Stimulated activated CD8-positive, alpha-beta memory T cell treated with anti-CD3 and anti-CD28 coated beads, Interleukin-12 subunit alpha, Interleukin-12 subunit beta, amount 100 ng/mL, for 4 hours (primary cell): Measurements from ENCODE around the gene SELENOS.
"Not testable (repeated sequence)": the region's sequence is repeated elsewhere in the genome, so short reads cannot be mapped to it uniquely, and the experiment has no call there.

Experiments
- DNase-seq: peaks from one replicate; pipeline ENCODE4 v3.0.0-alpha.2; 2020; ENCODE audit warnings: low read depth

The SELENOS gene

DNA sequence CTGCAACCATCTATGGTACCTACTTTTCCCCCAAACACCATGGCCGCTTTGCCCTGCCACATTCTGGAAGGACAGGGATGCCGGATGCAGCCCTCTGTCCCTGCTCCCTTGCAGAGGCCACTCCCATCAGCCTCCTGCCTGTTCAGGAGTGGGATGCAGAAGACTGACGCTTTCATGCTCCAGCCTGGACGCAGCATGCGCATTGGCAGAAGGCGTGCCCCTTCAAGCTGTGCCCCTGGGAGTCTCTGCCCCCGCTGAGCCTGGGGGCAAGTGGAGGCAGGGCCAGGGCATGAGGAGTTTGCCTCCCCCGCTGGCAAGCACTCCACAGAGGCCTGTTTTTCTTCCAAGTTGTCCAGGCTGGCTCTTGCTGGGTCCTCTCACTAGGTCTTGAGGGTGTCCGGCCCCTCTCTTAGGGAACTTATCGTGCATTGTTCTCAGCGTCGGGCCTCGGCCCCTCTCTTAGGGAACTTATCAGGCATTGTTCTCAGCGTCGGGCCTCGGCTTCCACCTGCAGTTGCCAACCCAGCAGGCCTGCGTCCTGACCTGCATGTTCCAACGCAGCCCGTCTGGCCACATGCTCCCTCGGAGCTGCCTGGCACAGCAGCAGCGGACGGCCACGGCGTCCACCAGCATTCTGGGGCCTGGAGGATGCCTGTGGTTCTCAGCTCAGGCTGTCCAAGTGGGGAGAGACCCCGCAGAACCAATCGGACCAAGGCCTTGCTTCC lies 32.3 kb upstream of the SELENOS start:
- DNase-seq = no peak

DNA sequence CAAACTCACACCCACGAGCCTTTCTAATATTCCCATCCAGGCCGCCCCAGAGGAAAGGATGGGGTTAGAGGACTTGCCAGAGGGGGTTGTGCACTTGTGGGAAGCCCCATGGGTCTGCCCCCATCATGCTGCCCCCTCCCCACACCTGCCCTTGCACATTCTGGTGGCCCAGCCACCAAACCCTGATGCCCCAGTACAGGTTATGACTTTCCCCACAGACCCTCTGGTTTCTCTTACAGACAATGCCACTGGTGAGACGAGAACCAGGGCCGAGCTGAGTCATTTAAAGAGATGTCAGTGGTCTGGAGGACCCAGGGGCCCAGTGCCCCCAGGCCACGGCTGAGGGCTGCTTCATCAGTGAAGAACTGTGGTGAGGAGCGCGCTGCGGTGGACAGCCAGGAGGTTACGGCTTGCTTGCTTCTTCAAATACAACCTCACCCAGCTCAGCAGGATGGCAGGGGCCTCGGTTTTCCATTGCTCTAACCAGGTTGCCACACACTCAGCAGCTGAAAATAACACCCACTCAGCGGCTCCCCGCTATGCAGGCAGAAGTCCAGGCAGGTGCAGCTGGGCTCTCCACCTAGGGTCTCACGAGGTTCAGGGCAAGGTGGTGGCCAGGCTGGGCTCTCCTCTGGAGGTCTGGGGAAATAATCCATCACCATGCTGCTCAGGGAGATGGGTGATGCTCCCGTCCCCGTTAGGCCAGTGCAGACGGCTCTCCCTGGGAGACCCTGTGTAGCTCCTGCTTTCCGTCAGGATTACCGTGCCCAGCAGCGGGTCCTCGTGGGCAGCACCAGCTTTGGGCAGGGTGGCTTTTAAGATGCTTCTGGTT lies 31.5 kb upstream of the SELENOS start:
- no peak for DNase-seq

DNA sequence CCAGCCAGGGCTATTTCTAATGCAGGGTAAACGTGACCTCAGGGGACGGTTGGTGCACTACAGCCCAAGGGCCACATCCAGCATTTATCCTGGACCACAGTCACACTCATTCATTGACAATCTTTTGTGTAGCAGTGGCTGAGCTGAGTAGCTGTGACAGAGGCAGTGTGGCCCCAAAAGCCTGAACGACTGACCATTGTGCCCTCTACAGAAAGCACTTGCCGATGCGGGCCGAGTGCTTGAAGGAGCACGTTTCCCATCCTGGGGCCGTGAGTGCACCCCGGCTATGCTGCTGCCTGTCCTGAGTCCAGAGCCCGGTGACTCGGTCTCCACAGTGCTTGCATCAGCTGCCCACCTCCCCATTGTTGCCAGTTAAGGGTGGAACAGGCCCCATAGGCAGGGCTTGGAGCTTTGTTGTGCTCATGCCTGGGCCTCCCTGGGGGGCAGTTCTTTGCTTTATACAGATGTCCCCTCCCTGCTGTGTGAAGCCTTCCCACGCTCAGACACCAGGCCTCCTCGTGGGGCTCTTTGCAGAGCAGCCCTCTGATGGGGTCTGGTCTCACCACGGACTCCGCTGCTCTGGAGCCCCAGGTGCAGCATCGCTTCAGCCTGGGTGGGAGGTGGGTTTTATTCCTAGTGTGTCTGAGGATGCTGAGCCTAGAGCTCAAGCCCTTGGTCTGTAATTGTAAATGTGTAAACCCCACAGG lies 30.8 kb upstream of the SELENOS start:
- DNase-seq = no peak

DNA sequence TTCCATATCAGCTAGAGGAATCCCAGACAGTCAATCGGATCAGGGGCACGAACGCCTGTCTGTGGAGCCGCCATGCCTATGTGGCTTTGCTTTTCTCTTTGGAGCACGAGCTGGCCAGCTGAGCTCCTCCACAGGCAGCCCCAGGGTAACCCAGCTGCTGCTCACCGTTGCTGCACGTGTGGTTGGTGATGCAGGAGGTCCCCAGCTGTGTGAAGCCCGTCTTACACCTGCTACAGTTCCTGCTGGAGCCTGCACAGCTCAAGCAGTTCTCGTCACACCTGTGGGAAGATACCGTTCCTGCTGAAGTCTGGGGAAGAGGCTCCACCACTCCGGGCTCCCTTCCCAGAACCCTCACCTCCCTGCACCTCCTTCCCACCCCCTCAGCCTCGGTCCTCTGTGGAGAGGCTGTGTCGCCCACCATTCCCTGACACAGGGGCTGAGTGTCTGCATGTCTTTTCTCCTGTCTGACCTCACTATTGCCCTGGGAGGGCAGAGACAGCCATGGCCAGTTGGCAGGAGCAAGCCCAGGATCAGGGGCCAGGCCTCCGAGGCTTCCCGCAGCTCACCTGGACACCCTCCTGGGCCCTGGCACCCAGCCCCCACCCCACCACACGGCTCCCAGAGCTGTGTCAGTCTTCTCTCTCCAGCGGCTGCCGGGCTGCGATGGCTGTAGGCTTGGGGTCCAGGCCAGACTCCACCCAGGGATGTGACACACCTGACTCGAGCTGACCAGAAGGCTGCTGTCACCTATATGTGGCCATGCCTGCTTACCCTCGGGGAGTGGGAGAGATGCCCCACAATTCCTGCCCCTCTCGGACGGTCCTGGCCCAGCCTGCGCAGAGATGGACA lies 30.0 kb upstream of the SELENOS start:
- no peak for DNase-seq

DNA sequence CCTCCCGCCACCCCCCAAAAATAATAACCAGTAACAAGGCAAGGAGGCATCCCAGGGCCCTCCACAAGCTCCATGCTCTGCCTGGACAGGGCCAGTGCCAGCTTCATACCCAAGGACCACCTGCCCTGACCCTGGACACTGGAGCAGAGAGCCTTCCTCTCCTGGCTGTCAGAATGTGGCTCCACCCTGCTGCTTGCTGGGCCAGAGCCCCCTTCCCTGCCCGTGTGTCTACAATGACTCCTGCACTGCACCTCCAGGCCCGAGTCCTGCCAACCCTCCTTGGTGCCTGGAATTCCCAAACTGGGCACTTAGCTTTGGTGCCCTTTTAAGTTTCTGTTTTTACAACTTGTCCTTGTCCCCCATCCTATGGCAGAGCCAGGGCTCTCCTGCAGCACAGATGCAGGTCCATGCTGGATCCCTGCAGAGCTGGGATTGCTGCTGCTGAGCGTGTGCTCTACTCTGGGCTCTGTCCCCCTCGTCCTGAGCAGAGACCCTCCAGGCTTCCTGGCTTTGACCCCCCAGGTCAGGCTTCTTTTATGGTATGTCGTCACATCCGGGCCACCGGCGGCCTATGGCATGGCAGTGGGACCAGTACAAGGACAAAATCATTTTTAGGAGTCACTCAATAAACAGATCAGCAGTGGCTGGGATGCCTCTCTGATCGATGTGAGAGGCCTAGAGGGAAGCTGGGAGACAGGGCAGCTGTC lies 29.2 kb upstream of the SELENOS start:
- DNase-seq = no peak

DNA sequence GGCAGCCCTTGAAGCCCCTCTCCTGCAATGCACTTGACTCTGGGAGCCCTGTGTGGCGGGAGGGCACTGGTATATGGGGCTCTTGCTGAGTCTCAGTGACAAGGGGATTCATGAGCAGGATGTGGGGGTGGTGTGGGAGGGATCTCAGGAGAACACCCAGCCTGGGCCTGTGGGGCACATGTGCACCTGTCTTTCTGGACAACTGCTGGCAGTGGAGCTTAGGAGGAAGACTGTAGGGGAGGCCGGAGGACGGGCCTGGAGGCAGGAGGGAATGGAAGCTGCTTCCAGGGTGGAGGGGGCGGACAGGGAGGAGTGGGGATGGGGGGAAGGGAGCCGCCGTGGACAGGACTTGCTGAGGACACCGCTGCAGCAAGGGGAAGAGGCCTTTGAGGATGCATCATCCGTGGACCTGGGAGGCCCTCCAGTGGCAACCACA lies 28.6 kb upstream of the SELENOS start:
- no peak for DNase-seq

DNA sequence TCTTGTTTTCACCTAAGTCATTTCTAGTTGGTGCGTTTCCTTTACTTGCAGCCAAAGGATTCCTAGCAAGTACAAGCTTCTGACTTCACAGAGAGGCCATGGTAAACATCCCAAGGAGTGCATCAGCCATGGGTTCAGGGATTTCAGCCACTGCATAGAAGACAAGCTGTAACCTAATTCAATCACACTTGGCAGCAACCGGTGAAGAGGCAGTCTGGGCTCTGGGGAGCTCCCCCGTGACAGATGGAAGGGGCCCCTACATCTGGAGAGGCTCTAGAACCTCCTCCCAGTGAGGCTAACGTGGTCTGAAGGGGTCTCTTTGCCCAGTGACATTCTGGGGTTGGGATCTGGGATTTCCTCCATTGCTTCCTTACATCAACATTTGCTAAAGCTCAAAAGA lies 26.1 kb upstream of the SELENOS start:
- DNase-seq = no peak

DNA sequence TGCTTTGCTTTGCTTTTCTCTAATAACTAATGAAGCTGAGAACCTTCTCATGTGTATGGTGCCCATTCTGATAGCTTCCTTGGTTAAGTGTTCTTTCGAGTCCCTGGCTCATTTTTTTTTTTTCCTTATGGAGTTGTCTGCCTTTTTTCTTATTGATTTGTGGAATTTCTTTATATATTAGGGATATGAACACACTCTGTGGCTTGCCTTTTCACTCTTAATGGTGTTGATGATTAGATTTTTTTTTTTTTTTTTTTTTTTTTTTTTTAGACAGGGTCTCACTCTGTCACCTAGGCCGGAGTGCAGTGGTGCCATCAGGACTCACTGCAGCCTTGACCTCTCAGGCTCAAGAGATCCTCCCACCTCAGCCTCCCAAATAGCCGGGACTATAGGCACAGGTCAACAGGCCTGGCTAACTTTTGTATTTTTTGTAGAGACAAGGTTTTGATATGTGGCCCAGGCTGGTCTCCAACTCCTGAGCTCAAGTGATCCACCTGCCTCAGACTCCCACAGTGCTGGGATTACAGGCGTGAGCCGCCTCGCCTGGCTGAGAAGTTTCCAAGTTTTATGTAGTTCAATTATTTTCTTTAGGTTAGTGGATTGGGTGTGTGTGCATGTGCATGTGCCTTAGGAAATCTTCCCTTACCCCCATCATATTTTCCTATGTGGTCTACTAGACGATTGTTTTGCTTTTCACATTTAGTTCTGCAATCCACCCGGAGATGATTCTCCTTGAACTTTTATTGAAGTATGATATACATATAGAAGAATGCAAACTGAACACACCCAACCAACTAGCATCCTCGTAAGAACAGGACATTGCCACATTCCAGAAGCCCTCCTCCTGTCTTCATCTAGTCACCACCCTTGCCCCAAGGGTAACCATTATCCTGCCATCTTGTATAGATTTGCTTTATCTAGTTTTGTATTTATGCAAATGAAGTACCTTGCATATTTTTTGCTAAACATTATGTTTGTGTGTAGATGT lies 19.4 kb upstream of the SELENOS start:
- no peak for DNase-seq

DNA sequence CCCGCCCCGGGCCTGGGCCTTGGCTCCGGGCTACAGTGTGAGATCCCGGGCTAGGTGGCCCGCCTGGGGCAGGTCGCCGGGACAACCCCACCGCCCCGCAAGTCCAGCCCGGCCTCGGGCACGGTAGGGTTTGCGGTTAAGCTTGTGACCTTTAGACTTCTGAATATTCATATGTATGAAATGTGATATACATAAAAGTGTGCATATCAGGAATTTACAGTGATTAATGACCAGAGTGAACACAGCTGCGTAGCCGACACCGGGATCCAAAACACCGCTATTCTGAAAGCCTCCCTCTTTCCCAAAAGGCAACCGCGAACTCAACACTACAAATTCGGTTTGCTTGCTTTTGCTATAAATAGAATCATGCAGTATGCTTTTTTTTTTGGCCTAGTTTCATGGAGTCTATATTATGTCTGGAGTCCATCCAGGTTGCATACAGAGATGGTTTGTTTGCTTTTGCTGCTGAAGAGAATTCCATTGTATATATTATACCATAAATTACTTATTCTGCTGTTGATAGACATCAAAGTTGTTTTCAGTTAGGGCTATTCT lies 18.4 kb upstream of the SELENOS start:
- DNase-seq = no peak

DNA sequence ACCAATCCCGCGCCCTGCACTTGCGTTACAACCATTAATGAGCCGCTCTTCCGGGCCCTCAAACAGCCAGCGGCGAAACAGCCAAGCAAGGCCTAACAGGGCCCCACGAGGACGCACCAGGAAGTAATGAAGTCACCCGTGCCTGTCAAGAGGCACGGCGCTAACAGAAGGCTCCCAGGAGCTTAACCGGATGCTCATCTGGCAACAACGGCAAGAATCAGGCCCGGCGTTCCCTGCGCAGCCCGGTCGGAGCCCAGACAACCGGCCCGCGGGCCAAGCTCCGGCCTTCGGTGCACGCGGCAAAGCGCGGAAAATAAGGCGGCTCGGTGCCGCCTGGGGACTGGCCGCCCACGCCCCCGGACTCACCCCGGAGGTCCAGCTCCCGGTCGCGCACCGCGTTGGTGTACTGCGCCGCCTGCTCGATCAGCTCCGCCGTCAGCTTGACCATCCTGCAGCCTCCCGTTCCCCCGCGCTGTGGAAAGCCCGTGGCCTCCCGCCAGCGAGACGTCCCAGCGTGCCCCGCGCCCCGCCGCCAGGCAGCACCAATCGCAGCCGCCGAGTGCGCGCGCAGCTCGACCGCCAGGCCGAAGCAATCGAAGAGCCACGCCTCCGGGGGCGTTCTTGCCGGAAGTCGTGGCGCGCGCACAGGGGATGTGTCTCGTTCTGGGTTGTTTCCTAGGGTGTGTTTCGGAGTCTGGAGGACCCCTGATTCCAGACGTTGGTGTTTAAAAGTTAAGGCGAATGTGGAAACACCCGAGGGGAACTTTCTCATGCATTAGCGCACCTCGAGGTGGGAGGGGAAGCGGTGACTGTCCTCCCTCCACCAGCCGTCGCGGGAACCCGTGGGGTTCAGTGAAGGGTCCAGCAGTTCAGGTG lies 17.7 kb upstream of the SELENOS start, which contains the start of gene SNRPA1:
Gene SNRPA1 (minus strand): TSS at position 518 of the 876 bp plus-strand sequence. CDS start 70 bp downstream, at position 448.
- peak; percentile 97 for DNase-seq

DNA sequence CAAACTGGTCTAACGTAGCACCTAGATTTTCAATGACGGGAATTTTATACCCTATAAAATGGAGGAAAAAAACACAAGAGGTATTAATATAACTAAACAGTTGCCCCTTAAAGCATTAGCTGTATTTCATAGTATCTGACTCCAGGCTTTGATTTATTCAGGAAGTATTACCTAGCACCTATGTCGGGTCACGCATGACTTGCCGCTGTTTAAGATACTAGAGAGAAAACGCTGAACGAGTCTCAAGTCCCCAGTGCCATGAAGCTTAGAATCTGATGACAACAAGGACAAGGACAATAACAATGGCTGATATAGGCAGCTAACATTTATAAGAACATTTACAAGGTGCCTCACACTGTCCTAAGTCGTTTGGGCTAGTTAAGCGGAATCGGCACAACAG lies 15.8 kb upstream of the SELENOS start:
- no peak for DNase-seq

DNA sequence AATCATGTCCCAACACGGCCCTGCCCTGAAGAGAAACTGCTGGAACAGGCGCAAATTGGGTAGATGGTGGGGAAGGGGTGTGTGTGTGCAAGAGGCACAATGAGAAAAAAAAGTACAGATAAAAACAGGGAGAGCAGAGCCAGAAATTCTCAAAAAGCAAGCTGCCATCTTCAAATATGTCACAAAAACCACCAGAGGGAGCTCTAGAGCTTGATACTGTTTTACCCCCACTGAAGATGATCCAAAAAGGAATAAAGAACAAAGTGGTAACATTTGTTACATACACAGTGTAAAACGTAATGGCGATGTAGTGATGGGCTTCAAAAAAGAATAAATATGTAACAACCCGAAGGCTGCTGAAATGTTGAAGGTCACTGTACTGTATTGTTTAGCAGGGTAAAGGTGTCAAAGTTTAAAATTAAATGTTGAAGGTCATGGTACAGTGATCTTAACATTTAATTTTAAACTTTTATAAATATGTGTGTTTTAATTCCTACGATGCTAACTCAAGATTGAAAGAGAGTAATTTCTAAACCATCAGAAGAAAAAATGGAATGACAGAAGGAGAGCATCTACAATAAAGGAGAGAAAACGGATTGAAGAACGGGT lies 11.7 kb upstream of the SELENOS start:
- DNase-seq = no peak

DNA sequence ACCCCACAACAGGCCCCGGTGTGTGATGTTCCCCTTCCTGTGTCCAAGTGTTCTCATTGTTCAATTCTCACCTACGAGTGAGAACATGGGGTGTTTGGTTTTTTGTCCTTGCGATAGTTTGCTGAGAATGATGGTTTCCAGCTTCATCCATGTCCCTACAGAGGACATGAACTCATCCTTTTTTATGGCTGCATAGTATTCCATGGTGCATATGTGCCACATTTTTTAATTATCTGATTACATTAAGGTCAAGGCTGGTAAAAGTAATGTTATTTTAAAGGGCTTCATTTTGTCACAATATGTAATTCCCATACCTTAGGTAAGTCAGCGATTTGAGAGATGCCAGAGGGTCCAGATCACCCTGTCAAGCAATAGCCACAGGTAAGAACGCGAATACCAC lies 10.1 kb upstream of the SELENOS start:
- not testable (repeated sequence) for DNase-seq

DNA sequence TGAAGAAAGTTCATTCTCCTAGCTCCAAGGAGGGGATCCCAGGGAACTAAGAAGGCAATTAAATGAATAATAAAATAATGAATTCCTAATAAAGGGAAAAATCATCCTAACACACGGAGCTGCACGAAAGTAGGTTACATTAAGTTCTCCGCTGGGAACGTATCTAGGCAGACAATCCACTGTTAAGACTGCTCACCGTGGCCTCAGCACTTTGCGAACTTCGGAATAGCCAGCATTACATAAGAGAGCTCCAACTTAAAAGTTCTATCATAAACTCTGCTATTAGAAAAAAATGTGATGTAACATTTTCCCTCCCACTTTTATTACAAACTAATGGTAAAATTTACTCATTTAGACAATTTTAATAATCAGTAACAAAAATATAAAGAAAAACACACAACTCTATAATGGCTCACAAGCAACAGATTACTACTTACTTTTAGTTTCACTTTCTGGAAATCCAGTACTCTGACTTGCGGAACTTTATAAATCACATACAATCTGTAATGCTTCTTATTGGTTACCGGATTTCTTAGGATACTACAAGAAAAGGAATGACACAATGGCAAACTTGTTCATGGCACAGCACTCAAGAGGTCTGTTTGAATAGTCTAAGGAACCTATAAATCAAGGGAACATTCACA lies 9.3 kb upstream of the SELENOS start:
- DNase-seq = no peak

DNA sequence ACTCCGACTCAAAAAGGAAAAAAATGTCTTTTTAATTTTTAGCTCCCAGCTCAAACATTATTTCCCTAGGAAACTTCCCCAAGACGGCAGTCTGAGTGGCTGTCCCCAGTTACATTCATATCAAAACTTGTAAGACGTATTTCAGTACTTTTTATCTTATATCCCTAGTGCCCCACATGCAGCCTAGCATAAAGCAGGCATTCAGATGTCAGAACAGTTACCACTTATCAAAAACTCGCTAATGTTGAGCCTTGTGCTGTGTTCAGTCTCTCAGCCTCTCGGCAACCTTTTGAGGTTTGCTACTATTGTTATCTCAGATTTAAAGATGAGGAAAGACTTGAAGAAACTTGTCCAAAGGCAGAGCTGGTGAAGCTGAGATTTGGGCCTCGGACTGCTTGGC lies 6.6 kb upstream of the SELENOS start:
- DNase-seq = no peak

DNA sequence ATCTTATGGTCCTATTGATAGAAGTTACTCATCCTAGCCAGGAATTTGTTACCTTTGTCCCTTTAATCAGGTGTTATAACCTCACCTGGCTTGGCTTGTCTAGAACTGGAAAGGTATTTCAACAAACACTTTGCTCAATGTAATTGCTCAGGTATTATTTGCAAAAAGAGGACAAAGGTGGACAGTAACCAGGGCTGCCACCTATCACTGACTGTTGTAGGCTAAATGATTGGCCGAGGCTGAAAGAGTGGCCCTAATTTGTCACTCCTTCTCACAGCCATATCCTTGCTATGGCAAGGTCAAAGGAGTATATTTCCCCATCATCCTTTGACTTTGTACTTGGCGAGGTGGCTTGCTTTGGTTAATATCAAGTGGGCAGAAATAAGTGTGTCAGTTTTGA lies 2.7 kb upstream of the SELENOS start:
- DNase-seq = no peak

DNA sequence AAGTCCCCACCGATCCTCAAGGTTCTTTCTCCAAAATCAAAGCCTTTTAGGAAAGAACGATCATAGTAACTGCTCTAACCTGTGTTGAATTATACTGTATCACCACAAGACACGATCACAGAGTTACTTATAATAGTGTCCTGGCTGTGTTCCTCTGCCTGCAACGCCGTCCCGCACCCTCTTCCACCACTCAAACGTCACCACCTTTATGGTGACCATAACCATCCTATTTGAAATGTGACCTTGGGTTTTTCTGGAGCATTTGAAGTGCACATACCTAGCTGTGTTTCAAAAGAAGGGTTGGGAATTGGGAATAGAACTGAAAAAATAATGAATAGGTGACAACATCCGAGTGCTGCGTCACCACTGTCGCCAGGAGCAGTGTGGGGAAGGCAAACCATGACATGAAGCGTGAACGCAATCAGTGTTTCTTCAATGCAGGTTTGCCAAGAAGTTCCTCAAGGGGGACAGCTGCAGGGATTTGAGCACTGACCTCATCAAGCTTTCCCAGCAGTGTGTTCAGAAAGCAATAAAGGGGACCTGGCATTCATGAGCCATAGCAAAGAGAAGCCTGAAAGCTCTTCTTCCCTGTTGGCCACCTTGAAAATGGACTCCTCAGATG lies 769 bp upstream of the SELENOS start:
- DNase-seq = no peak
